ENCODE measurements around the gene PPP1R36. TPM values are rescaled to one million over a fixed set of nuclear protein-coding genes. Genes with fewer than 3 reads are reported as not detected.
A peak's percentile ranks its signal among the peaks of the same experiment; 100 is the strongest.

PPP1R36 gene
- total and polyA plus RNA-seq, 2 of the 13 experiments (the other 11 are each of a cell fraction or from before 2014, with no cell fraction given) = 0.11 to 0.17 TPM

GRCh38 chr14:64522591-64523355 is 27.0 kb upstream of the PPP1R36 start:
- ChIA-PET CTCF (ENCODE audit: low intra/inter-chr PET ratio, low total read pairs) (no interaction called here), POLR2A (interaction anchor here (1.4 kb wide), 1 partner anchor 18 kb away, joined by 3 read pairs; the partner anchor contains the start of gene ZBTB1)
- Histone ChIP-seq H3K36me3 (replicated peaks in 1 of 2; ENCODE audit: control insufficient read depth in 1 of 2, insufficient read depth in 2 of 2, low read length in 2 of 2) (peaks cover 7 to 21% of the 10 kb centered on the region in 2 experiments; a peak in 3 of 5 replicates), H3K27me3 (ENCODE audit: control insufficient read depth in 1 of 2, insufficient read depth in 2 of 2, low read length in 2 of 2) (no peaks in the 10 kb centered on the region), H3K4me1 (ENCODE audit: insufficient read depth, low read length) (no peaks in the 10 kb centered on the region), H3K9ac (ENCODE audit: insufficient read depth, low read depth, low read length) (no peak overlapping the region), H3K4me3 (replicated peaks in 1 of 3; ENCODE audit: insufficient read depth in 1 of 3, low read depth in 2 of 3, low read length in 3 of 3) (no peak overlapping the region), H2AFZ (ENCODE audit: low read length) (no peak overlapping the region), H3K4me2 (ENCODE audit: low read depth, low read length) (no peak overlapping the region), H4K20me1 (ENCODE audit: insufficient read depth, low read length) (no peaks in the 10 kb centered on the region), H3K9me3 (ENCODE audit: low read length) (no peaks in the 10 kb centered on the region), H3K27ac (ENCODE audit: extremely low read length, insufficient read depth, low read length) (no peak overlapping the region), H3K79me2 (ENCODE audit: insufficient read depth, low read length) (peaks cover 8% of the 10 kb centered on the region)
- no peak for DNase-seq (ENCODE audit: low spot score)
- 95% methylated on average over 9 of the region's 9 CpGs for WGBS (ENCODE audit: low lambda C conversion rate)
- no peak for FAIRE-seq
- ATAC-seq = no peak
- intact Hi-C loops (cut with micrococcal nuclease; ENCODE audit: unreplicated experiment) = no loop called here
- in situ Hi-C loops (cut with HindIII; ENCODE audit: extremely low pct_ligation_motif_present, low pct_unique_long_range_greater_than_20kb) = no loop called here
- TSS peak; percentile 32 for BruUV-seq (replicated peaks)
- TF ChIP-seq TIGD3 (CRISPR knock-in tag; IDR thresholded peaks at IDR 0.05; ENCODE audit: borderline replicate concordance) (no peak), SOX5 (CRISPR knock-in tag; IDR thresholded peaks at IDR 0.05; ENCODE audit: borderline replicate concordance) (no peak), IRF9 (CRISPR knock-in tag; IDR thresholded peaks at IDR 0.05; ENCODE audit: borderline replicate concordance) (no peak), NFKBIZ (CRISPR knock-in tag; IDR thresholded peaks at IDR 0.05) (no peak), AKNA (CRISPR knock-in tag; IDR thresholded peaks at IDR 0.05; ENCODE audit: borderline replicate concordance) (no peak), ZNF761 (CRISPR knock-in tag; conservative IDR thresholded peaks at IDR 0.05) (no peak), ZNF451 (CRISPR knock-in tag; IDR thresholded peaks at IDR 0.05) (no peak), CCDC6 (CRISPR knock-in tag; IDR thresholded peaks at IDR 0.05) (no peak), RFXANK (CRISPR knock-in tag; IDR thresholded peaks at IDR 0.05) (no peak), TFDP2 (CRISPR knock-in tag; IDR thresholded peaks at IDR 0.05) (no peak), CHCHD3 (CRISPR knock-in tag; IDR thresholded peaks at IDR 0.05) (no peak), ZNF350 (CRISPR knock-in tag; IDR thresholded peaks at IDR 0.05; ENCODE audit: borderline replicate concordance, low read depth) (no peak), ZFP1 (CRISPR knock-in tag; IDR thresholded peaks at IDR 0.05) (no peak)

Data from HepG2 (cell line).